SK-N-SH (cell line): ENCODE data around the gene CADPS2.

Experiments used
- CTCF ChIP-seq: fragments of 200-600 bp; sonication (generic); IDR thresholded peaks from 2 replicates; pipeline ENCODE4 v1.6.1; 2017; ENCODE audit warnings: antibody characterized with exemption, mild to moderate bottlenecking, moderate library complexity
- GABPA ChIP-seq: IDR thresholded peaks from 2 replicates; pipeline ENCODE4 v1.4.0; 2012; ENCODE audit warnings: low read depth, mild to moderate bottlenecking
- NFIC ChIP-seq: IDR thresholded peaks from 2 replicates; pipeline ENCODE4 v1.4.0; 2012; ENCODE audit warnings: borderline replicate concordance
- NRF1 ChIP-seq: IDR thresholded peaks from 2 replicates; pipeline ENCODE4 v1.6.1; 2012; ENCODE audit warnings: low read depth, mild to moderate bottlenecking, low read length
- POLR2AphosphoS5 ChIP-seq: IDR thresholded peaks from 2 replicates; pipeline ENCODE4 v1.6.1; 2012; ENCODE audit warnings: low read depth, low read length
- RAD21 ChIP-seq: IDR thresholded peaks from 2 replicates; pipeline ENCODE4 v1.6.1; 2012; ENCODE audit warnings: mild to moderate bottlenecking, low read length
- REST ChIP-seq: IDR thresholded peaks from 2 replicates; pipeline ENCODE4 v1.6.1; 2012; ENCODE audit warnings: mild to moderate bottlenecking, low read depth, low read length, moderate library complexity
- TEAD4 ChIP-seq: IDR thresholded peaks from 2 replicates; pipeline ENCODE4 v1.4.0; 2012; ENCODE audit warnings: mild to moderate bottlenecking, borderline replicate concordance; ENCODE audit not compliant: insufficient read depth
- TF ChIP-seq, protein P1 (sequence below): IDR thresholded peaks from 2 replicates; pipeline ENCODE4 v1.4.0; 2012; ENCODE audit warnings: low read depth, borderline replicate concordance
- TF ChIP-seq, protein P2 (sequence below): IDR thresholded peaks from 2 replicates; pipeline ENCODE4; 2012

DNA sequence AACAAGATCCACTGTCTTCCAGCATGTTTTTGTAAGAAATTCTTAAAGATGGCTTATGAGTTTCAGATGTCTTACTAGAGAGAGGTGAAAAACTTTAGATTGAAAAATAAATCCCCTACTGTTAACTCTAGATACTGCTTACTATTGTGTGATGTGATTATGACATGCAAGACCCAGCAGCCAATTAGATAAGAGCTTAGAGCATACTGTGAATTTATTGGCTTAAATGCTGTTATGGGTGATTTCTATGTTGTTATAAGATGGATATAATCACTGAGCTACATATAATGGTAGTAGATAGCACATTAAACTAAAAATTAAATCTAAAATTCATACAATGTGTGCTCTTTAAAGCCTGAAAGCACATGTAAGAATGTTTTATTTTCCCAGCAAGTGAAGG, 187.2 kb downstream of the CADPS2 start, which contains the start of gene RNF133:
- TF ChIP-seq CTCF (no peak), NRF1 (no peak), POLR2AphosphoS5 (no peak), REST (no peak), GABPA (no peak), TEAD4 (no peak), RAD21 (no peak), NFIC (no peak)
- TF ChIP-seq, protein P1, sequence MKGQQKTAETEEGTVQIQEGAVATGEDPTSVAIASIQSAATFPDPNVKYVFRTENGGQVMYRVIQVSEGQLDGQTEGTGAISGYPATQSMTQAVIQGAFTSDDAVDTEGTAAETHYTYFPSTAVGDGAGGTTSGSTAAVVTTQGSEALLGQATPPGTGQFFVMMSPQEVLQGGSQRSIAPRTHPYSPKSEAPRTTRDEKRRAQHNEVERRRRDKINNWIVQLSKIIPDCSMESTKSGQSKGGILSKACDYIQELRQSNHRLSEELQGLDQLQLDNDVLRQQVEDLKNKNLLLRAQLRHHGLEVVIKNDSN: no peak
- TF ChIP-seq, protein P2, sequence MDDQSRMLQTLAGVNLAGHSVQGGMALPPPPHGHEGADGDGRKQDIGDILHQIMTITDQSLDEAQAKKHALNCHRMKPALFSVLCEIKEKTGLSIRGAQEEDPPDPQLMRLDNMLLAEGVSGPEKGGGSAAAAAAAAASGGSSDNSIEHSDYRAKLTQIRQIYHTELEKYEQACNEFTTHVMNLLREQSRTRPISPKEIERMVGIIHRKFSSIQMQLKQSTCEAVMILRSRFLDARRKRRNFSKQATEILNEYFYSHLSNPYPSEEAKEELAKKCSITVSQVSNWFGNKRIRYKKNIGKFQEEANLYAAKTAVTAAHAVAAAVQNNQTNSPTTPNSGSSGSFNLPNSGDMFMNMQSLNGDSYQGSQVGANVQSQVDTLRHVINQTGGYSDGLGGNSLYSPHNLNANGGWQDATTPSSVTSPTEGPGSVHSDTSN: no peak
